Measurements from ENCODE around the gene TUBB8B.
"Not testable (repeated sequence)": the region's sequence is repeated elsewhere in the genome, so short reads cannot be mapped to it uniquely, and the experiment has no call there.

Gene TUBB8B

DNA sequence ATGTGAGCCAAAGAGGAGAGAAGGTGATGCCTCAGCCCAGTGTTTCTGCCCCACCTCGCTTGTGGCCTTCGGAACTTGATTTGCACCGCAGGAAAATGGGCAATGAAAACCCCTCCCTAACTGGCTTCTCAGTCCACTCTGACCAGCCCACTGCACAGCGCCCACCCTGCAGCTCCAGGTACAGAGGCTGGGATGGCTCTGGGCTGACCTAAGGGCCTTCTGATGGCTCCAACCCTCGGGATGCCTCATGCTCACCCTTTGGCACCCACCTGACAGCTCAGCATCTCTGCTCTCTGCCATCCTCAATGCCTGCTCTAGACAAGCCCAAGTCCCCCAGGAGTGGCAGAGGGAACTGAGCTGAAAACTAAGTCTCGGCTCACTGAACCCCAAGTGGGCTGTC lies 36.2 kb downstream of the TUBB8B start:
- DNase-seq (ENCODE audit: low read depth in 3 of 3, low spot score in 1 of 3), result not testable (repeated sequence)

DNA sequence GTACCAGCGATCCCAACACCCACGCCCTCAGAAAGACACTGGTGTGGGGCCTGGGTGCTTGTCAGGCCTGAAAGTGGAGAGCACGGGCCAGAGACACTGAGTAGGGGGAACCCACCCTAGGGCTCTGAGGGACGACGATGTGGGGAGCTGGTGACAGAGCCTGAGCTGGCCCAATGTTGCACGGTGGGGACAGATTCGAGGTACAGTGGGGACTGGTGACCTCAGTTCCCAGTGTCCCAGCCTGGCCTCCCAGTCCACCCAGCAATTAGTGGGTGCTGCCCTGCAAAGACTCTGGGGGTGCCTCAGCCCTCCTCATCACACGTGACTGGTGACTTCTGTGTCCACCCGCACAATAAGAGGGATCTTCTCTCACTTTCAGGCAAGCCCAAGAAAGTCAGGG lies 36.6 kb downstream of the TUBB8B start:
- DNase-seq (ENCODE audit: low read depth in 3 of 3, low spot score in 1 of 3), result not testable (repeated sequence)

DNA sequence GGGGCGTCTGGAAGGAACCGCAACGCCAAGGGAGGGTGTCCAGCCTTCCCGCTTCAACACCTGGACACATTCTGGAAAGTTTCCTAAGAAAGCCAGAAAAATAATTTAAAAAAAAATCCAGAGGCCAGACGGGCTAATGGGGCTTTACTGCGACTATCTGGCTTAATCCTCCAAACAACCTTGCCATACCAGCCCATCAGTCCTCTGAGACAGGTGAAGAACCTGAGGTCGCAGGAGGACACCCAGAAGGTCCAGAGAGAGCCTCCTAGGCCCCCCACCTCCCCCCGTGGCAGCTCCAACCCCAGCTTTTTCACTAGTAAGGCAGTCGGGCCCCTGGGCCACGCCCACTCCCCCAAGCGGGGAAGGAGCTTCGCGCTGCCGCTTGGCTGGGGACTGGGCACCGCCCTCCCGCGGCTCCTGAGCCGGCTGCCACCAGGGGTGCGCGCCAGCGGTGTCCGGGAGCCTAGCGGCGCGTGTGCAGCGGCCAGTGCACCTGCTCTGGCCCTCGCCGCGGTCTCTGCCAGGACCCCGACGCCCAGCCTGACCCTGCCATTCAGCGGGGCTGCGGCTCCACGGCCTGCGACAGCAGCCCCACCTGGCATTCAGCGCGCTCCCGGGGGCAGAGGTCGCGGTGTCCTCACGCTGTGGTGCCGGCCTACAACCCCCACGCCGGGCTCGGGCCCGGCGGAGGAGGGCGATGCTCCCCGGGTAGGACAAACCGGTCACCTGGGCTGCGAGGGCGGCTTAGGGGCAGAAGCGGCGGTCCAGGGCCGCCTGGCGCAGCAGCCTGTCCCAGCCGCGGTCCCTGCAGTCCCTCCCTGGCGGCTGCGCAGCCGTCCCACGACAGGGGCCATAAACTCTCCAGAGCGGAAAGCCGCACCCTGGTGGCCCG lies 37.8 kb downstream of the TUBB8B start:
- DNase-seq (ENCODE audit: low read depth in 3 of 3, low spot score in 1 of 3), result not testable (repeated sequence)

- DNase-seq (ENCODE audit: low read depth in 3 of 3, low spot score in 1 of 3), result not testable (repeated sequence)
Observed at GRCh38 chr18:10624-11184, 38.7 kb downstream of the TUBB8B start.

GRCh38 chr18:9937-10336 lies 39.5 kb downstream of the TUBB8B start:
- not testable (repeated sequence) for DNase-seq (ENCODE audit: low read depth in 3 of 3, low spot score in 1 of 3)
